Measurements from ENCODE around the gene ZSCAN25.
"Not testable (repeated sequence)": the region's sequence is repeated elsewhere in the genome, so short reads cannot be mapped to it uniquely, and the experiment has no call there.

The ZSCAN25 gene

DNA sequence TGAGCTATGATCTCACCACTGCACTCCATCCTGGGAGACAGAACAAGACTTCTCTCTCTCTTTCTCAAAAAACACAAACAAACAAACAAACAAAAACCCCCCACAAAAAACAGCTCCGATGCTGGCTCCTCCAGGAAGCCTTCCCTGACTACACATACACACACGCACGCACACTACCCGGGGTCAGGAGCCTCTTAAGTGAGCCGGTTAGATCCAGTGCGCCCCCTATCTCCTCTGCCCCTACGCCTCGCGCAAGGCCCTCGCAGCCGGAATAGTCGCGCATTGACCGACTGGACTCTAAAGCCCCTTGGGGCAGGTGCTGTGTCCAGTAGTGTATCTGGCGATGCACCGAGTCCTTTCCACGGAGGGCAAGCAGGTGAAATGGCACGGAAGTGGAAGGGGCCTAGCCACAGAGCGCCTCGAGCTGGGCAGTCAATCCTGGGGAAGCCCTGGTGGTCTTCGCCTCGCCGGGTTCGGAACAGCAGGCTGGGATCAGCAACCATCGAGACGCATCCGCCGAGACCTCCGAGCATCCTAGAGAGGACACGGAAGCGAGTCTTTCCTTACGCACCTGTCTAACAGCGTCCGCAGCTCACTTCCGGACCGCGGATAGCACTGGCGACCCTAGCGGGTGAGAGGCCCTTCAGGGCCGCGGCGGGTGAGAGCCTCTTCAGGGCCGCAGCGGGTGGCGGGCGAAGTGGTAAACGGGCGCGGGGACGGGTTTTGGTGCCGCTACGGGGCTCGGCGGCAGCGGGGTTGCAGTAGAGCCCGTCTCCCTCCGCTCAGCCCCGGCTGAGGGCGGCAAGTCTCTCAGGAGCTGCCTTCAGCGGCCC lies at the start of gene ZSCAN25:
ZSCAN25 (plus strand) TSS at position 588 of the 833 bp plus-strand sequence. CDS start 2,661 bp downstream, outside the sequence.
- DNase-seq (ENCODE audit: low read depth, low spot score): peak; percentile 98

- not testable (repeated sequence) for DNase-seq (ENCODE audit: low read depth, low spot score)
Measured at GRCh38 chr7:99568770-99569169, 48.0 kb upstream of the ZSCAN25 start.

GRCh38 chr7:99571768-99572167 lies 45.0 kb upstream of the ZSCAN25 start:
- no peak for DNase-seq (ENCODE audit: low read depth, low spot score)

GRCh38 chr7:99573257-99573656 lies 43.5 kb upstream of the ZSCAN25 start:
- DNase-seq (ENCODE audit: low read depth, low spot score): no peak

DNA sequence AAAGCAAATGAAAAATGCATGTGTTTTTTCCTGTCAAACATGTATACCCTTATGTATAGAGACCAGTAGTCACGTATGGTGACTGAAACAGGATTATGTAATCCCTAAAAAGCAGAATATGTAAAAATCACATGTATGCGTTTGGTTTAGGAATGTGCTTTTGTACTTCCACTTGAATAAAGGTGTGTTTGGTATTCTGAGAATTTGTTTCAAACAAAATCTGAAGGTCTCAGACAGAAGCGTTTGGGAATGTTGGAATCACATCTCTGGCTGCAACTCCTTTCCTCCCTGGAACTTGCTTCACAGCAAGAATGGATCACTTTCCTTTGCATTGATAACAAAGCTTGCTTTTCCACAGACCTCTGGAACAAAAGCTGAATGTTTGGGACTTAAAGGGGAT lies 40.5 kb upstream of the ZSCAN25 start:
- DNase-seq (ENCODE audit: low read depth, low spot score): no peak

DNA sequence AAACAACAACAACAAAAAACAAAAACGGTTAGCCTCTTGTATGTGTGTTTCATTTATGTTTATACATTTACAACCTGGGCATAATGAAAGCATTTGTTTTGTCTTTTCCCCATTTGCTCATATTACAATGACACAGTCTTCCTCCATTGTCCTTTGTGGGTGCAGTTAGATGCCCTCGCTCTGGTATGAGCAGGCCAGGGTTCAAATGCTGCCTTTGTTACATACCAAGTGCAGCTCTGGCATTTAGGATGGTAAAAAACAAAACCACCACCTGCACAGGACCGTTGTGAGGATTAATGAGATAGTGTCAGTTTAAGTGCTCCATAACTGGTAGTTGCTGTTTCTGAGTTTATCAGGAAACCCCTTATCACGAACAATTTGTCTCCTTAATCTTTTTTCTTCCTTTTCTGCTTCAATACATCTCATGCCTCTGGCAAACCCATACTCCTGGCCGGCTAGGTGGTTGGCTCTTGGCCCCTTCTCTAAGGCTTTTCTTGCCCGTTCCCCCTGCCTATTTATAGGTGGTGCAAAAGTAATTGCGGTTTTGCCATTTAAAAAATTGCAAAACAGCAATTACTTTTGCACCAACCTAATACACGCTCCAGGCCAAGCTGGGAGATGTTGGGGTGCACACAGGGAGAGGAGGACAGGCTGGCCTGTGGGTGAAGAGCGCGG lies 37.3 kb upstream of the ZSCAN25 start:
- DNase-seq (ENCODE audit: low read depth, low spot score): no peak

DNA sequence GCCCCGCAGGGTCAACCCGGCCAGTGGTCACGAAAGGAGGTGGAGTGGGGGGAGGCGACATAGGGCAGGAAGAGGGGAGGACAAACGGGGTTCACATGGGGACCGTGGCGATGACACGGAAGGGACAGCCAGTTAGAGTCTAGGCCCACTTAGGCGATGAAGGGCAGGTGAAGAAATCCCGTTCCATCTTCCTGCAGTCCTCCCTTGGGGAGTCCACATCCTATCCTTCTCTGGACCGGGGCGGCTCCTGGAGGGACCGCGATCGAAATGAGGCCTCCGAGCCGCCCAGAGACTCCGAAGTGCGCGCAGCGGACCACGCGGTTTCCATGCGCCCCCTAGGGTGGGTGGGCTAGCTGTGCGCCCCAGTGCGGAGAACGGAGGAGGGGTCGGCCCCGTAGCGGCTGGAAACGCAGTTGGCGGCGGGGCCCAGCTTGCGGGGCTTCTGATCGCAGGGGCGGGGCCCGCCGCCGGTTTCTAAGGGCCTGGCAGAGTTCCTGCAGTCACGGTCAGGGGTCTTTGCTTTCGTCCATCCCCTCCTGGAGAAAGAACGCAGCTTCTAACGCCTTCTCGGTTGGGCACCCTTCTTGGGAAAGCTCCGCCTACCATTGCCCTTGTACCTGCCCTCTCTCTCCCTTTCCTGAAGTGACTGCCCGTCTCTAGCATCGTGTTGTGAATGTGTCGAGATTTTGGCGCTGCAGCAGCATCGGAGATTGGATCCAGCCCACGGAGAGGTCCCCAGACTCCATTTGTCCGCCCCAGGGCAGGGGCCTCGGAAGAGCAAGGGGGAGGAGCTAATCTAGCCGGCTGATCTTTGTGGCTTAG lies 36.6 kb upstream of the ZSCAN25 start:
- DNase-seq (ENCODE audit: low read depth, low spot score): peak; percentile 81

GRCh38 chr7:99580778-99581332 lies 35.9 kb upstream of the ZSCAN25 start:
- not testable (repeated sequence) for DNase-seq (ENCODE audit: low read depth, low spot score)

DNA sequence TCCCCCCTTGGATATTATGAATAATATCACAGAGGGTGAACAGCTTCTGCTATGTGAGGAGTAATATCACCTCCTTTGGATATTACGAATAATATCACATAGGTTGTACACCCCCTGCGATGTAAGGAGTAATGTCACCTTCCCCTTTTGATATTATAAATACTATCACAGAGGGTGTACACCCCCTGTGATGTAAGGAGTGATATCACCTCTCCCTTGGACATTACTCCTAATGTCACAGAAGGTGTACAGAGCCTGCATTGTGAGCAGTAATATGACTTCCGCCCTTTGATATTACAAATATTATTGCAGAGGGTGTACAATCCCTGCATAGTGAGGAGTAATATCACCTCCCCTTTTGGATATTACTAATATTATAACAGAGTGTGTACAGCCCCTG lies 27.9 kb upstream of the ZSCAN25 start:
- no peak for DNase-seq (ENCODE audit: low read depth, low spot score)

- no peak for DNase-seq (ENCODE audit: low read depth, low spot score)
Measured at GRCh38 chr7:99594948-99595745, 21.6 kb upstream of the ZSCAN25 start.

GRCh38 chr7:99596408-99596955 lies 20.3 kb upstream of the ZSCAN25 start:
- no peak for DNase-seq (ENCODE audit: low read depth, low spot score)

GRCh38 chr7:99597762-99598501 lies 18.8 kb upstream of the ZSCAN25 start, which contains the start of gene TMEM225B:
TSS of gene TMEM225B (plus strand) at chr7:99598267. CDS start at chr7:99604389, 6,122 bp downstream.
- DNase-seq (ENCODE audit: low read depth, low spot score): peak; percentile 20

GRCh38 chr7:99599836-99600235 lies 16.9 kb upstream of the ZSCAN25 start:
- DNase-seq (ENCODE audit: low read depth, low spot score): no peak

DNA sequence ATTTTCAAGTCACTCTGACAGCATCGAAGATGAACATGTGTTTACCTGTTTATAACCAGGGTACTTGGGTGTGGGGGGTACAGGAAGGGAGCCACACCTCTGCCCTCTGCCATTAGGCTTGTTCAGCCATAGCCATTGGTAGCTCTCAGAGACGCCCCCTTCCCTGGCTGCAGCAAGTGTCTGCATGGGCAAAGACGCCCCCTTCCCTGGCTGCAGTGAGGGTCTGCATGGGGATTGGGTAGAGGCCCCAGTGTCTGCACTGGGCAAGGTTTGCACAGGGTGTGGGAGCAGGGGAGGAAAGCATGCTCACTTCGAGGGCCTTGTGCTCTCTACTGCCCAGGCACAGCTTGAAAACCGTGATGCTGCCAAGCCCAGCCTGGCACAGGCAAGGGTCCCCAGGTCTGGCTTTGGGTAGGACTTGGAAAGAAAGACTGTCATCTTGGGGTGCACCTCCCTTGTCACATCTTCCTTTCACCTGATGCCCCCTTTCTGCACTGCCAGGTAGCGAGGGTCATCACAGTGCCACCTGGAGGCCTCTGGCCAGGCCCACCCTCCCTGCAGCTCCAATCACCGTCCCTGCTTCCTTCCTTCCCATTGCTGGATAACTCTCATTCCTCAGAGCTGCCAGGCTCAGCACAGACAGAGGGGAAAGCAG lies 15.0 kb upstream of the ZSCAN25 start:
- peak; percentile 23 for DNase-seq (ENCODE audit: low read depth, low spot score)

DNA sequence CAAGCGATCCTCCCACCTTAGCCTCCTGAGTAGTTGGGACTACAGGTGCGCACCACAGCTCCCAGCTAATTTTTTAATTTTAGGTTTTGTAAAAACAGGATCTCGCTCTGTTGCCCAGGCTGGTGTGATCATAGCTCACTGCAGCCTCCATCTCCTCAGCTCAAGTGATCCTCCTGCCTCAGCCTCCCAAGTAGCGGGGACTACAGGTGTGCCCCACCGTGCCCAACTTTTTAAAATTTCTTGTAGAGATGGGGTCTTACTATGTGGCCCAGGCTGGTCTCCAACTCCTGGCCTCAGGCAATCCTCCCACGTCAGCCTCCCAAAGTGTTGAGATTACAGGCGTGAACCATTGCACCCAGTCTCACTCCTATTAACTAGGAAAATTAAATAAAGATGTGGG lies 11.2 kb upstream of the ZSCAN25 start:
- no peak for DNase-seq (ENCODE audit: low read depth, low spot score)

- DNase-seq (ENCODE audit: low read depth, low spot score): no peak
Measured at GRCh38 chr7:99606531-99606930, 10.2 kb upstream of the ZSCAN25 start.

- no peak for DNase-seq (ENCODE audit: low read depth, low spot score)
Measured at GRCh38 chr7:99607548-99607947, 9.2 kb upstream of the ZSCAN25 start.

DNA sequence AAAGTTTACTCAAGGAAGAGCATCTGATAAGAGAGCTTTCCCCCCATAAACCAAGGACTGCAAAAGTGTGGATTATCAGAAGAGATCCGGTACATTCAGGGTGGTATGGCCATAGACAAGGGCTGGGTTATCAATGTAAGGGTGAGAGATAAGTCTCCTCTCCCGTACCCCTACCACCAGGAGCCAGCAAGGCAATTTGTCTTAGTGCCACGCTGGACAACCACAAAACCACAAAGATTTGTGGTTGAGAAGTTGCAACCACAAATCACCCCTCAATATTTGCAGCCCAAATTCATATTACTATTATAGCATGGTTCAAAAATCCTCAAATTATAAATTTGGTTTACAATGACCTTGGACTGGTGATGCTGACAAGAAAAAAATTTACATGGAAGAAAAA lies 2.3 kb upstream of the ZSCAN25 start:
- no peak for DNase-seq (ENCODE audit: low read depth, low spot score)

- DNase-seq (ENCODE audit: low read depth, low spot score): no peak
Measured at GRCh38 chr7:99615989-99616358, 772 bp upstream of the ZSCAN25 start.
